ENCODE data around the gene NGFR.
A peak's percentile ranks its signal among the peaks of the same experiment; 100 is the strongest.

Gene NGFR, protein sequence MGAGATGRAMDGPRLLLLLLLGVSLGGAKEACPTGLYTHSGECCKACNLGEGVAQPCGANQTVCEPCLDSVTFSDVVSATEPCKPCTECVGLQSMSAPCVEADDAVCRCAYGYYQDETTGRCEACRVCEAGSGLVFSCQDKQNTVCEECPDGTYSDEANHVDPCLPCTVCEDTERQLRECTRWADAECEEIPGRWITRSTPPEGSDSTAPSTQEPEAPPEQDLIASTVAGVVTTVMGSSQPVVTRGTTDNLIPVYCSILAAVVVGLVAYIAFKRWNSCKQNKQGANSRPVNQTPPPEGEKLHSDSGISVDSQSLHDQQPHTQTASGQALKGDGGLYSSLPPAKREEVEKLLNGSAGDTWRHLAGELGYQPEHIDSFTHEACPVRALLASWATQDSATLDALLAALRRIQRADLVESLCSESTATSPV

DNA sequence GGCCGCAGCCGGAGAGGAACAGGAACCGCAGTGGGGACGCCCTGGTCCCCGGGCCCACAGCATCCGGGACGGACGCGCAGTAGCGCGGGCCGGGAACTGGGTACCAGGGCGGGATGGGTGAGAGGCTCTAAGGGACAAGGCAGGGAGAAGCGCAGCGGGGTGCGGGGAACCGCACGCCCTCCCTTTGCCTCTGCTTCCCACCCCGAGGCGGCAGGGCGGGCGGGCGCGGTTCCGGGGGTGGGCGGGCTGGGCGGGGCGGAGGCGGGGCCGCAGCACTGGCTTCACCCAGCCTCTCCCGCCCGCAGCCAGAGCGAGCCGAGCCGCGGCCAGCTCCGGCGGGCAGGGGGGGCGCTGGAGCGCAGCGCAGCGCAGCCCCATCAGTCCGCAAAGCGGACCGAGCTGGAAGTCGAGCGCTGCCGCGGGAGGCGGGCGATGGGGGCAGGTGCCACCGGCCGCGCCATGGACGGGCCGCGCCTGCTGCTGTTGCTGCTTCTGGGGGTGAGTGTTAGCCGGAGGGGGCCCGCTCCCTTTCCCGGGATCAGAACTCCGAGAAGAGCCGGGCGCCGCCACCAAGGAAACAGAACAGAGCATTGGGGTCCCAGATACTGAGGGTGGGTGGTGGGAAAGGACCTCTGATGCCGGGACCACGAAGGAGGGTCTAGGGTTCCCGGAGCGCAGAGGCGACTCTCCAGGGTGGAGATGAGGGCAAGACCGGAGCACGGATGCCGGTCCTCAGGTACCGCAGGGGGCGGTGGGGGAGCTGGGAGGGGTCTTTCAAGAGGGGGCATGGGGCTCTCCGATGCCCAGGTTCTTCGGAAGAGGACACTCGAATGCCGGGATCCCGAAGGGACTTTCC, at the start of gene NGFR:
NGFR (plus strand) TSS at position 308 of the 856 bp plus-strand sequence; CDS start at position 433, 125 bp downstream.
- H3K36me3 Mint-ChIP-seq (ENCODE audit: low read depth) = no peaks in the 10 kb centered on the region
- H3K27me3 Mint-ChIP-seq (ENCODE audit: low read depth) = peaks cover 72% of the 10 kb centered on the region
- no peaks in the 10 kb centered on the region for H3K9me3 Mint-ChIP-seq
- peak within 1 kb of the TSS; percentile 27 for H3K27ac Mint-ChIP-seq
- peak; percentile 47 for DNase-seq (ENCODE audit: low spot score)
- peaks cover 12% of the 10 kb centered on the region for H3K4me1 Mint-ChIP-seq (ENCODE audit: low read depth)
- peak within 1 kb of the TSS; percentile 80 for H3K4me3 Mint-ChIP-seq

DNA sequence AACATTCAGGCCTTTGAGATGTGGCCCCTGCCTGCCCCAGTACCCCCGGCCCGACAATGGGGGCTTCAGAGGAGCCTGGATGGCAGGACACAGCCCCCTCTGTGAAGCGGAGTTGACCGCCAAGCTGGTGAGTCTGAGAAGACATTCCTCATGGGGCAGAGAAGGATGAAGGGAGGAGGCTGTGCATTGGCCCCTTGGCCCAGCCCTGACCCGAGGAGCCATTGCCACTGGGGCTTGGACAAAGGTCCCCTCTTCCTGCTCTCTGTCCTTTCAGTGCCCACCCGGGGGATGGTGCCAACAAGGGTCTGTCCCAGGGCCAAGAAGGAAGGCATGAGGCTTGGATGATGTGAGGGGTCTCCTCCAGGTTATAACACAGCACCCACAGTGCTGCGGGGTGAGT, 49.5 kb upstream of the NGFR start:
- no peak overlapping the region for H3K4me3 Mint-ChIP-seq
- DNase-seq (ENCODE audit: low spot score) = no peak
- no peaks in the 10 kb centered on the region for H3K9me3 Mint-ChIP-seq
- peaks cover under 1% of the 10 kb centered on the region for H3K27me3 Mint-ChIP-seq (ENCODE audit: low read depth)
- peaks cover 4% of the 10 kb centered on the region for H3K4me1 Mint-ChIP-seq (ENCODE audit: low read depth)
- H3K36me3 Mint-ChIP-seq (ENCODE audit: low read depth) = no peaks in the 10 kb centered on the region
- no peak overlapping the region for H3K27ac Mint-ChIP-seq

DNA sequence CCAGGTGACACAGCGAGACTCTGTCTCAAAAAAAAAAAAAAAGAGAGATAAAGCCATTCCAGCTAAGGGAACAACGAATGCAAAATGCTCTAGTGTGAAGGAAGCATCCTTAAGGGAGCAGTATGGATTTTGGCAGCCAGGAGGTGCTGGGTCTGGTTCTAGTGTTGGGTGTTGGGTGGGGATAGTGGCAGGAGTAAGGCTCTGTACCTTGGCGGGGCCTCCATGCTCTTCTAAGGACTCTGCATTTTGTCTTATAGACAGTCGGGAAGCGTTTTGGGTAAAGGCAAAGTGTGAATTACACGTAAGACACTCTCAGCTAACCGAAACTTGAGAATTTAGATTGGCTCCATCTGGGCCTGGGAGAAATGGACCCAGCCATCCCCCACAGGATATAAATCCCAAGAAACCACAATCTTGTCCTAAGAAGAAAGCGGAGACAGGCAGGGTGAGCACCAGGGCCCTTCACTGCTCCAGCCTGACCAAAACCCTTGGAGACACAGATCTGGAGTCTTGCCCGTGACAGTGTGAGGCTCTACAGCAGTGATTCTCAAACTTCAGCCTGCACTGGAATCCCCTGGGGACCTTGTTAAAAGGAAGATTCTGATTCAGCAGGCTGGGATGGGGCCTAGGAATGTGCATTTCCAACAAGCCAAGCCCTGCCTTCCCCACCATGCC, 47.3 kb upstream of the NGFR start:
- Mint-ChIP-seq H3K9me3 (no peaks in the 10 kb centered on the region), H3K27ac (no peak overlapping the region), H3K36me3 (ENCODE audit: low read depth) (no peaks in the 10 kb centered on the region), H3K4me1 (ENCODE audit: low read depth) (peaks cover 7% of the 10 kb centered on the region), H3K4me3 (no peak overlapping the region), H3K27me3 (ENCODE audit: low read depth) (no peaks in the 10 kb centered on the region)
- no peak for DNase-seq (ENCODE audit: low spot score)

DNA sequence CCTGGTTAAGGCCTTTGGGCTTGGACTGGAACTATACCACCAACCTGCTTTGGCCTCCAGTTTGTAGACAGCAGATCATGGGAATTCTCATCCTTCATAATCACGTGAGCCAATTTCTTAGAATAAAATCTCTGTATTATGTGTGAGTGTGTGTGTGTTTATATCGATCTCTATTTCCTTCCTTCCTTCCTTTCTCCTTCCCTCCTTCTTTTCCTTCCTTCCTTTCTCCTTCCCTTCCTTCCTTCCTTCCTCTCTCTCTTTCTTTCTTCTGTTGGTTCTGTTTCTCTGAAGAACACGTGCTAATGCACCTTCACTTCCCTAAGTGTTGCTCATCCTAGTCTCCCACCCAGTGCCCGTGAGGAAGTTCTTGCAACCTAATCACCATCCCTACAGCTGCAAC, 44.9 kb upstream of the NGFR start:
- Mint-ChIP-seq H3K27ac (no peak overlapping the region), H3K36me3 (ENCODE audit: low read depth) (no peaks in the 10 kb centered on the region), H3K4me3 (no peak overlapping the region), H3K27me3 (ENCODE audit: low read depth) (peaks cover 5% of the 10 kb centered on the region), H3K4me1 (ENCODE audit: low read depth) (peaks cover 8% of the 10 kb centered on the region), H3K9me3 (no peaks in the 10 kb centered on the region)
- no peak for DNase-seq (ENCODE audit: low spot score)

DNA sequence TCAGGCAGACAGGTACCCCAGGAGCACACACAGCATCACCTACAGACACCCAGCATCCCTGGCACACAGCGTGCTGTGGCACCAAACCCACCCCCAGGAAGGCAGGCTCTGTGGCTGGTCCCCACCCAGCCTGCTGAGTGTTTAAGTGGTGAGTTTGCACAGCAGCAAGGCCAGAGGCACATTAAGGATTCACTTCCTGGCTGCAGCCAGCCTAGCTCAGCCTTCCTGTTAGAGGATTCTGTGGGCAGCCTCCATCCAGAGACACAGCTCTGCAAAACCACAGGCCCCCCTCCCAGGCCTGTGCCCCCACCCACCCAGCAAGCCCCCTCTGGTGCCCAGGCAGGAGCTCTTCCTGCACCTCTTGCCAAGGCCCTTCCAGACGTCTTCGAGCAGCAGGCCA, 44.4 kb upstream of the NGFR start:
- H3K27me3 Mint-ChIP-seq (ENCODE audit: low read depth) = peaks cover 5% of the 10 kb centered on the region
- H3K27ac Mint-ChIP-seq = no peak overlapping the region
- no peak overlapping the region for H3K4me3 Mint-ChIP-seq
- H3K9me3 Mint-ChIP-seq = no peaks in the 10 kb centered on the region
- H3K4me1 Mint-ChIP-seq (ENCODE audit: low read depth) = peaks cover 8% of the 10 kb centered on the region
- H3K36me3 Mint-ChIP-seq (ENCODE audit: low read depth) = no peaks in the 10 kb centered on the region
- no peak for DNase-seq (ENCODE audit: low spot score)

DNA sequence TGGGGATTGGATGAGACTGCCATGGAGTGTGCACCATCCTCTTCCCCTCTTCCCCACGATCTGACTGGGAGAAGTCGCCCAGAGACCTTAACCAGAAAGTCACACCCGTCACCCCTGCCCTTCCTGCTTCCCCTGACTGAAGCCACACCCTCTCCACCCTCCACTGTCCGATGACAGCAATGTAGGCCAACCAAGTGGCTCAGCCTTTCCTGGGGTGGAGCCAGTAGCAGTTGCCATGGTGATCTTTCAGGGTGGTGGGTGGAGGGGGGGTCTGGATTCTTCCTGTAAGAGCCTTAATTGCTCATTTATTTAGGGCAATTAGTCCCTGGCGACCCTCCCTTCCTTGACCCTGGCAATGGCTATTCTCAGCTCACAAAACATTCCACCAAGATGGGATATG, 42.9 kb upstream of the NGFR start:
- Mint-ChIP-seq H3K9me3 (no peaks in the 10 kb centered on the region), H3K27me3 (ENCODE audit: low read depth) (peaks cover 15% of the 10 kb centered on the region), H3K27ac (no peak overlapping the region), H3K36me3 (ENCODE audit: low read depth) (no peaks in the 10 kb centered on the region), H3K4me3 (no peak overlapping the region), H3K4me1 (ENCODE audit: low read depth) (peaks cover 10% of the 10 kb centered on the region)
- DNase-seq (ENCODE audit: low spot score) = no peak

DNA sequence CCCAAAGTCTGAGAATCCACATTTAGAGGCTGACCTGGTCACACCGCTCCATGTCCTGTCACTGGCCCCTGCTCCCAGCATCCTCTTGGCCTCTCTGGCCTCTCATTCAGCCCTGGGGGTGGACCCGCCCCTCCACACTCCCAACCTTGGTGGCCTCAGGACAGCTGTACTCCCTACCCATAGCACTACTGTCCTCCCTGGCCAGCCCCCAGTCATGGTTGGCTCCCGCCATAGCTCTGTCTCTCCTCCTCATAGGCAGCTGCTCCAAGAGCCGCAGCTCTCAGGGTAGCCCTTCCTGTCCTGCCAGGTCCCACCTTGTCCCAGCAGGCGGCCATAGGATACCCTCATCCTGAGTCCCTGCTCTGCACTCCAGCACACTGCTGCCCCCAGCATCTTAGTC, 42.4 kb upstream of the NGFR start:
- H3K27me3 Mint-ChIP-seq (ENCODE audit: low read depth) = peaks cover 19% of the 10 kb centered on the region
- no peak overlapping the region for H3K27ac Mint-ChIP-seq
- no peak overlapping the region for H3K4me3 Mint-ChIP-seq

DNA sequence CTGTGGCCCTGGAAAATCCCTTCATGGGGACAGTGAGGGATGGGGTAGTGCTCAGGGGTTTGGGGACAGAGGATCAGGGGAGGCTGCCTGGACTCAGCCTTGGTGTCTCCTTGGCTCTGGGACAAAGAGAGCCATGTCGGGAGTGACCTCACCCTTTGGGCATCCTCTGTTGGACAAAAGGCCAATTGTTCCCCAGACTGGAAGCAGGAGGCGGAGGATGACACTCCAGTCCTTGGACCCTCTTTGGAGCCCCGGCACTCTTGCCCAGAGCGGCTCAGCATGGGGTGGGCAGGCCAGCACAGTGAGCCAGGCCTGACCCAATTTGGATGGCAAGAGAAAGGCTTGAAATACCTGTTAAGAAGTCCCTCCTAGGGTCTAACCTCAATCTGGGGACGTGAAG, 41.0 kb upstream of the NGFR start:
- H3K36me3 Mint-ChIP-seq (ENCODE audit: low read depth) = no peaks in the 10 kb centered on the region
- no peaks in the 10 kb centered on the region for H3K9me3 Mint-ChIP-seq
- peaks cover 10% of the 10 kb centered on the region for H3K4me1 Mint-ChIP-seq (ENCODE audit: low read depth)
- no peak for DNase-seq (ENCODE audit: low spot score)
- no peak overlapping the region for H3K27ac Mint-ChIP-seq
- H3K27me3 Mint-ChIP-seq (ENCODE audit: low read depth) = peaks cover 25% of the 10 kb centered on the region
- H3K4me3 Mint-ChIP-seq = no peak overlapping the region

More for the DNA sequence above, 42.4 kb upstream of the NGFR start:
- H3K36me3 Mint-ChIP-seq (ENCODE audit: low read depth) = no peaks in the 10 kb centered on the region
- DNase-seq (ENCODE audit: low spot score) = no peak
- H3K9me3 Mint-ChIP-seq = no peaks in the 10 kb centered on the region
- H3K4me1 Mint-ChIP-seq (ENCODE audit: low read depth) = peaks cover 10% of the 10 kb centered on the region

DNA sequence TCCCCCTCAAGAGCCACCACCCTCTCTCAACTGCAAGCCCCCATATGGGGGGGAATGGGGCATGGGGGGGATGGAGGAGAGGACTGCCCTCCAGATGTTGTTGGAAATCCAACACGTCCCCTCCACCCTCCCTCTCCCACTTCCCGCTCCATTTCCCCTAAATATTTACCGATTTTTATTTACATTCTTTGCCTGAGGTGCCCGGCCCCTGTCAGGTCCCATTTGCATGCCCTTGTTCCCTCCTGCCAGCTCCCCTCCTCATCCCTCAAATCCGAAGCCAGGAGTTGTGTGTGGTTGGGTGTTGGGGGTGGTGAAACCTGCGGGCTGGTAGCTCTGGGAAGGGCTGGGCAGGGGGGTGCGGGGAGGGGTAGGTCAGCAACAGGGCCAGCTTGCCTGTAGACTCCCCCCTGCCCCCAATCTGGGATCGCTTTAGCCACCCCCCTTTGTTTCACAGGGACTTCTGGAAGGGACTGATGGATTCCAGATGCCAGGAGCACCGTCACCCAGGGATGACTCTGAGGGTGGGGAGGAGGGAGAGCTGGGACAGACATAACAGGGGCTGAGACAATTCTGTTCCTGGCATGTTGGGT, 39.7 kb upstream of the NGFR start:
- Mint-ChIP-seq H3K9me3 (no peaks in the 10 kb centered on the region), H3K27ac (no peak overlapping the region), H3K27me3 (ENCODE audit: low read depth) (peaks cover 32% of the 10 kb centered on the region), H3K36me3 (ENCODE audit: low read depth) (no peaks in the 10 kb centered on the region), H3K4me1 (ENCODE audit: low read depth) (peaks cover 9% of the 10 kb centered on the region), H3K4me3 (no peak overlapping the region)
- no peak for DNase-seq (ENCODE audit: low spot score)

DNA sequence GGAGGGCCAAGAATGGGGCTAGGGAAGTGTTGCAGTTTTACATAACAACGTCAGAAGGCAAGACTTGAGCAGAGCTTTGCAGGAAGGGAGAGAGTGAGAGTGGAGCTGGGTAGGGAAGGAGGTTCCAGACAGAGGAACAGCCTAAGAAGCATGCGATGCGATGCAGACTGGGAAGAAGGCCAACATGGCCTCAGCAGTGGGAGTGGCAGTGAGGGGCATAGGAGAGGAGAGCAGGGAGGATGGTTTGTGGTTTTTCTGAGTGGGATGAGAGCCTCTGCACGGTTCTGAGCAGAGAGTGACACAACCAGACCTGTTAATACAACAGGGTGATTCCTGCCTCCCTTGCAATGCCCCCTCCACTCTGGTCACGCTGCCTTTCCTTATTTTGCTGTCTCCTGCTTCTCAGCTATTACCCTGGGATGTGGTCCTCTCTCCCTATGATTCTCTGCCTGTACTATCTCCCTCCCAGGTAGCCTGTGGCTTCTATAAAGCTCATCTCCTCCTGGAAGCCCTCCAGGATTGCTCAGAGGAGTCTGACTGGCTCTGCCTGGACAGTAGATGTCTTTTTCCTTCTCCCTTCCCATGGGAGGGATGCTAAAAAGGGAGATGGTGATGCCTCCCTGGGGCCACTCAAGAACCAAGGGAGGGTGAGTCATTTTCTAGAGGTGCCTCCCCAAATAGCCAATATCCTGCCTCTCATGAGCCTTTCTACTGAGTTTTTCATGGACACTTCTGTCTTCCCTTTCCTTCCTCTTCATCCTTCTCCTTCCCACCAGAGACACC, 38.7 kb upstream of the NGFR start:
- H3K27ac Mint-ChIP-seq = no peak overlapping the region
- peaks cover 32% of the 10 kb centered on the region for H3K27me3 Mint-ChIP-seq (ENCODE audit: low read depth)
- no peak overlapping the region for H3K4me3 Mint-ChIP-seq
- H3K36me3 Mint-ChIP-seq (ENCODE audit: low read depth) = no peaks in the 10 kb centered on the region
- peaks cover 5% of the 10 kb centered on the region for H3K4me1 Mint-ChIP-seq (ENCODE audit: low read depth)
- H3K9me3 Mint-ChIP-seq = no peaks in the 10 kb centered on the region
- DNase-seq (ENCODE audit: low spot score) = no peak

DNA sequence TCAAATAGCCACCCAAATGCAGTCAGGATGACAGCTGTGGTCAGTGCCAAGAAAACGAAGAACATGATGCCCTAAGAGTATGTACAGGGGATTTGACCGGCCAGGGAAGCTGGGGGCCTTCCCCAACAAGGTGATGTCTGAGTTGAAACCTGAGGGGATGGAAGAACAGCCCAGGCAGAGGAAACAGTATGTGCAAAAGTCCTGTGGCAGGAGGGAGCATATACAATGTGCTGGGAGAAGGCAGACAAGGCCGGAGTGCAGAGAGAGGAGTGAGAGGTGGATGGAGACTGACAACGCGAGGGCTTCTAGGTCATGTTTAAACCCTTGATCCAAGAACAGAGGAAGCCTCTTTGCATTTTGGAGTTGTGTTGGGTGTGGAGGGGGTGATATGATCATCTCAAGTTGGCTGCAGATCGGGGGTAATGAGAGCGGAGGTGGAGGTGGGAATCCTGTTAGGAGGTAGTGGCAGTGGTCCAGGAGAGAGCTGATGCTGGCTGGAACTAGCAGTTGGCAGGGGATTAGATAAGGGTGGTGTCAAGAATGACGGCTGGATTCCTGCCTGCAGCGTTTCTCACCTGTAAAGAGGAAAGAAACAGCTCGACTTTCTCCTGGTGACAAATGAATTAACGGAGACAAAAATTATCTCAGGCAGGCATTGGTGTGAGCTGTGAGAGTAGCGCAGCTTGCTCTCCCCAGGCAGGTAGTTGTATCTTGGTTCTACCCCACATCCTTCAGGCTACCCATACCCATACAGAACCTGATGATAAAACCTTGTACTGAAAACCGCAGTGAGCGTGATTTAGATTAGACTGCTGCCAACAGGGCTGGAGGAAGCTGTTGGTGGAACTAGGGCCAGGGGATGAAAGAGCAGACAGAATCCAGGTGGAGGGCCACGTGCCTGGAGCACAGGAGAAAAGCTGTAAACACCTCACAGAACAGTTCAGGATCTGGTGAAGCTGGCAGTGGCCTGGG, 37.2 kb upstream of the NGFR start:
- Mint-ChIP-seq H3K27me3 (ENCODE audit: low read depth) (peaks cover 32% of the 10 kb centered on the region), H3K27ac (no peak overlapping the region), H3K4me3 (no peak overlapping the region), H3K36me3 (ENCODE audit: low read depth) (no peaks in the 10 kb centered on the region), H3K4me1 (ENCODE audit: low read depth) (peaks cover 3% of the 10 kb centered on the region), H3K9me3 (no peaks in the 10 kb centered on the region)
- no peak for DNase-seq (ENCODE audit: low spot score)

DNA sequence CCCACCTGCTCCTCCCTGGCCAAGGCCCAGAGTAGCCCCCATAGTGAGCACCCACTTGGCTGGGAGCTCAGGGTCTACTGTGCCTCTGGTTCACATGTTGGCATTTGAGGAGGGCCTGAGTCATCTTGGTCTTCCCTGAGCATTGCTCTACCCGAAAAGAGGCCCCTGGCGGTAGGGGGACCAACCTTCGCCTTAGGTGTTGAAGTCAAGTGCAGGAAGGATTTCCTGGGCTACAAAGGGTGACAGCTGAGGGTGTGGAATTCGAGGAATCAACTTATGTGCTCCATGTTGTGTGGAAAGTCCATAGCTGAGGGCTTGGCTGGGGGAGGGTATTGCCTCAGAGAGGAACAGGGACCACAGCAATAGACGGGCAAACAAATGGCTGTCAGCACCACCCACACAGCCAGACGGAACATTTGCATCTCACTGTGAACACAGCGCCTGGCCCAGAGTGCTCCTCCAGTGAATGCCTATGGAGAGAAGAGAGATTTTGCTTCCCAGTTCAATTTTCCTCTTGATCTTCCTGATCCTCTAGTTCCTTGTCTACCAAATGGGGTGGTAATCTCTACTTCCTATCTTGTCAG, 35.6 kb upstream of the NGFR start:
- H3K27ac Mint-ChIP-seq = no peak overlapping the region
- H3K27me3 Mint-ChIP-seq (ENCODE audit: low read depth) = peaks cover 37% of the 10 kb centered on the region
- H3K36me3 Mint-ChIP-seq (ENCODE audit: low read depth) = no peaks in the 10 kb centered on the region
- peaks cover 2% of the 10 kb centered on the region for H3K4me1 Mint-ChIP-seq (ENCODE audit: low read depth)
- peaks cover 8% of the 10 kb centered on the region for H3K9me3 Mint-ChIP-seq
- no peak overlapping the region for H3K4me3 Mint-ChIP-seq
- DNase-seq (ENCODE audit: low spot score) = no peak

Measured in T-helper 2 cell treated with Interferon-gamma antibody and Interleukin-4, amounts not matched to agents 5 μg/mL and 100 μg/mL, for 36 hours (primary cell).